ENCODE measurements around the gene DCUN1D1. TPM values are rescaled to one million over a fixed set of nuclear protein-coding genes. Genes with fewer than 3 reads are reported as not detected.

The DCUN1D1 gene
- total and polyA plus RNA-seq, 7 donors: 11.6 to 97.8 (median 44.4) TPM

DNA sequence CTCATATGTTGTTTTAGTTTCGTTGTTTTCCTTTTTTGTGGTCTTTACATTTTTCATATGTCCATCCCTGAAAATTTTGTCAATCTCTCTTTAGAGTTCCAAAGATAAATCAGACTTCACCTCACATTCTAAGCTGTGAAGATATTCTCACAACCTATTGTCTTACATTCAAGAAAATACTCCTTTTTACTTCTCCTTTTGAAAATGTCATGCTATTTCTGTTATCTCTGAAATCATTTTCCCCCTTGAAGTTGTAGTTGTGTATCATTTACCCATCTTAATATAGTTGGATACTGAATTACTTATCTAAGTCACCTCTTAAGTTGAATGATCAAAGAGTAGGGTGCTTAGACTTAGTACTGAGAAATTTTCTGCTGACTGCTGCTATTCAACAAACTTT lies 74.3 kb downstream of the DCUN1D1 start:
- intact Hi-C loops (cut with DNase I): no loop called here
- H3K9me3 ChIP-seq: no peaks in the 10 kb centered on the region
- no peak overlapping the region for H3K27ac ChIP-seq
- H3K36me3 ChIP-seq (ENCODE audit: insufficient read depth in 1 of 2, low read depth in 1 of 2): peaks cover 7 to 67% of the 10 kb centered on the region in 2 donors
- no peaks in the 10 kb centered on the region for H3K27me3 ChIP-seq (ENCODE audit: insufficient read depth in 3 of 3, low read length in 2 of 3)
- no peaks in the 10 kb centered on the region for H3K4me1 ChIP-seq
- DNase-seq (no peak), ATAC-seq (no peak)
- WGBS, 3 donors: 41 to 97% (median 94%) methylated on average over 1 of the region's 1 CpG
- H3K4me3 ChIP-seq: no peak overlapping the region
- TF ChIP-seq, protein P1, sequence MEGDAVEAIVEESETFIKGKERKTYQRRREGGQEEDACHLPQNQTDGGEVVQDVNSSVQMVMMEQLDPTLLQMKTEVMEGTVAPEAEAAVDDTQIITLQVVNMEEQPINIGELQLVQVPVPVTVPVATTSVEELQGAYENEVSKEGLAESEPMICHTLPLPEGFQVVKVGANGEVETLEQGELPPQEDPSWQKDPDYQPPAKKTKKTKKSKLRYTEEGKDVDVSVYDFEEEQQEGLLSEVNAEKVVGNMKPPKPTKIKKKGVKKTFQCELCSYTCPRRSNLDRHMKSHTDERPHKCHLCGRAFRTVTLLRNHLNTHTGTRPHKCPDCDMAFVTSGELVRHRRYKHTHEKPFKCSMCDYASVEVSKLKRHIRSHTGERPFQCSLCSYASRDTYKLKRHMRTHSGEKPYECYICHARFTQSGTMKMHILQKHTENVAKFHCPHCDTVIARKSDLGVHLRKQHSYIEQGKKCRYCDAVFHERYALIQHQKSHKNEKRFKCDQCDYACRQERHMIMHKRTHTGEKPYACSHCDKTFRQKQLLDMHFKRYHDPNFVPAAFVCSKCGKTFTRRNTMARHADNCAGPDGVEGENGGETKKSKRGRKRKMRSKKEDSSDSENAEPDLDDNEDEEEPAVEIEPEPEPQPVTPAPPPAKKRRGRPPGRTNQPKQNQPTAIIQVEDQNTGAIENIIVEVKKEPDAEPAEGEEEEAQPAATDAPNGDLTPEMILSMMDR (IDR thresholded peaks at IDR 0.05): no peak

DNA sequence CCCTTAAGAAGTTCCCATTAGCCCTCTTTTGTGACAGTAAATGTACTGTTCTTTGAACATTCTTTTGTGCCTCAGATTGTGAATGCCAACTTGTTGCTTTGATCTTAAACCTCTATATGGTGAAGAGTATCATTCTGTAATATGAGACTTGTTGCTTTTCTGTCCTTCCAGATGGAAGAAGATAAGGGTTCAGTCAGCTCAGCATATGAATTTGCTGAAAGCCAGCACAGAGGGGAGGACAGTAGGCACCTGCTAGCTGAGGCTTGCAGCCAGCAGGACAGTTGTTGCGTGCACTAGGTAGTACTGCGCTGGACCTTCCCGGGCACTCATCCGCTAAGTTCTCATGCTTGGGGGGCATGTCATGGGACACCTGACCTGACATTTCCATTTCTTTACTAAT lies 74.7 kb downstream of the DCUN1D1 start:
- TF ChIP-seq, protein P1 (IDR thresholded peaks at IDR 0.05): no peak
- Histone ChIP-seq H3K9me3 (no peaks in the 10 kb centered on the region), H3K27me3 (ENCODE audit: insufficient read depth in 3 of 3, low read length in 2 of 3) (no peaks in the 10 kb centered on the region), H3K36me3 (ENCODE audit: insufficient read depth in 1 of 2, low read depth in 1 of 2) (peaks cover 7 to 69% of the 10 kb centered on the region in 2 donors), H3K4me3 (no peak overlapping the region), H3K27ac (no peak overlapping the region), H3K4me1 (no peaks in the 10 kb centered on the region)
- intact Hi-C loops (cut with DNase I): no loop called here
- no peak for ATAC-seq
- 92 to 97% (median 94%) methylated on average over 4 of the region's 4 CpGs for WGBS, 3 donors
- no peak for DNase-seq

DNA sequence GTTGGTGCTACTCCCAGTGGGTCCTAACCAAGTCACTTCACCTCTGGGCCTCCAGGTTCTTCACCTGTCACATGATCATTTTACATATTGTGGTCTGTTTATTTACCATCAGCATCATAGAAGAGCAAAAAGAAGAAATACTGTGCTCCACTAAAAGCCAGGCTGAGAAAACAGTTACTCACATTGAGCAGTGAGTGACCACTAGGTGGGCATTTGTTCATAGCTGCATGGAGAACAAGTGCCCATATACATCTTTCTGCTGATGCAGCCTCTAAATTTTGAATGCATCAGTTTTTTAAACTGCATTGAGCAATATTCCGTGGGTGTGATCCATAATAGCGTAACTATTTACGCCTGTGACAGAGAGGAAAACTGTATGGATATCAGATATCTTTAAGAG lies 76.2 kb downstream of the DCUN1D1 start:
- intact Hi-C loops (cut with DNase I): no loop called here

DNA sequence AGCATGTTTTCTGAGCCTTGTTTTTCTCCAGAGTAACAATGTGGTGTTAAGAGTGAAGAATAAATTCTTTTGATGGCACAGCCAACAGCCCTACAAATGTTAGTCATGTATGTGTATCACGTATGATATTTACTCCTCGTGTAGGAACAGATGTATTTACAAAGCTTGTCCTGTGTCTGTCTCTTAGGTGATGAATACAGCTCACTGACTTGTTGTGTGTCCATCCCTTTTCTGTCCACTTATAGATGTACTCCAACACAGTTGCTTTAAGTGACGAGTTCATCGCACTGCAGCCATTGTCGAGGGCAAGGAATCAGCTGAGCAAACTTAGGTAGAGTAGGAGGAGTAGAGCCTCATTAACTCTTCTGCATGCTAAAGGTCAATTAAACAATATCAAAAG lies 78.1 kb downstream of the DCUN1D1 start:
- Histone ChIP-seq H3K27ac (no peak overlapping the region), H3K36me3 (ENCODE audit: insufficient read depth in 1 of 2, low read depth in 1 of 2) (peaks cover 7 to 94% of the 10 kb centered on the region in 2 donors), H3K4me1 (no peaks in the 10 kb centered on the region), H3K4me3 (no peak overlapping the region), H3K27me3 (ENCODE audit: insufficient read depth in 3 of 3, low read length in 2 of 3) (no peaks in the 10 kb centered on the region), H3K9me3 (no peaks in the 10 kb centered on the region)
- TF ChIP-seq, protein P1 (IDR thresholded peaks at IDR 0.05): no peak
- no peak for ATAC-seq
- no peak for DNase-seq
- intact Hi-C loops (cut with DNase I): no loop called here
- 83 to 91% (median 88%) methylated on average over 5 of the region's 5 CpGs for WGBS, 3 donors

More for the DNA sequence above, 76.2 kb downstream of the DCUN1D1 start:
- H3K36me3 ChIP-seq (ENCODE audit: insufficient read depth in 1 of 2, low read depth in 1 of 2): peaks cover 7 to 83% of the 10 kb centered on the region in 2 donors
- H3K27me3 ChIP-seq (ENCODE audit: insufficient read depth in 3 of 3, low read length in 2 of 3): no peaks in the 10 kb centered on the region
- no peak overlapping the region for H3K4me3 ChIP-seq
- H3K27ac ChIP-seq: no peak overlapping the region
- no peaks in the 10 kb centered on the region for H3K4me1 ChIP-seq
- ATAC-seq (no peak), DNase-seq (no peak)
- H3K9me3 ChIP-seq: no peaks in the 10 kb centered on the region
- TF ChIP-seq, protein P1 (IDR thresholded peaks at IDR 0.05): no peak
- 90 to 94% (median 93%) methylated on average over 3 of the region's 3 CpGs for WGBS, 3 donors

DNA sequence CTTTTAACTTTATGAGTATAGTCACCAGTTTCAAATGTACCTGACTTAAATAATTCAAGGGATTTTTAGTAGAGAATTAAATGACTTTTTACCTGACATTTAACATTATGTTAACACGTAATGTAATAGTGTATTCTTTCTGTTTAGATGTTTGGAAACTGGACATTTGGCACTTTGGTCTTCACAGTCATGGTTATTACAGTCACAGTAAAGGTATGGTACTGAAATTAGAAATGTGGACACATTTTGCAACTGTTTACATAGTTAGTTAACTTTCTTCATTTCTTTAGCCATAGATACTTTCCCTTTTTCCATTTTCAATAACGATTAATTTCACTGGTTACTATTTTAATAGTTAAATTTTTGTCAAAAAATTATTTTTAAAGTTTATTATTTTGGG lies 83.8 kb downstream of the DCUN1D1 start:
- Histone ChIP-seq H3K4me1 (no peaks in the 10 kb centered on the region), H3K4me3 (no peak overlapping the region), H3K27me3 (ENCODE audit: insufficient read depth in 3 of 3, low read length in 2 of 3) (no peaks in the 10 kb centered on the region), H3K36me3 (ENCODE audit: insufficient read depth in 1 of 2, low read depth in 1 of 2) (peaks cover 3 to 73% of the 10 kb centered on the region in 2 donors), H3K27ac (no peak overlapping the region), H3K9me3 (no peaks in the 10 kb centered on the region)
- 87 to 96% (median 93%) methylated on average over 2 of the region's 2 CpGs for WGBS, 3 donors
- ATAC-seq: no peak
- no peak for DNase-seq
- intact Hi-C loops (cut with DNase I): no loop called here
- TF ChIP-seq, protein P1 (IDR thresholded peaks at IDR 0.05): no peak
